WTC11 (cell line): Measurements from ENCODE around the gene P2RX1.

Source experiments
- ETV6 ChIP-seq: sonication (generic); formaldehyde crosslinking; IDR thresholded peaks from 2 replicates; pipeline ENCODE4 v1.8.1; 2022; ENCODE audit warnings: mild to moderate bottlenecking, missing genetic modification reagents
- NR2C2 ChIP-seq: sonication (generic); formaldehyde crosslinking; IDR thresholded peaks from 2 replicates; pipeline ENCODE4 v1.8.0; 2022; ENCODE audit warnings: mild to moderate bottlenecking, missing genetic modification reagents
- ZNF138 ChIP-seq: sonication (generic); formaldehyde crosslinking; conservative IDR thresholded peaks from 2 replicates; pipeline ENCODE4 v1.8.1; 2022; ENCODE audit warnings: mild to moderate bottlenecking, moderate library complexity, missing genetic modification reagents
- TF ChIP-seq, protein P1 (sequence below): fragments of 200-600 bp; IDR thresholded peaks from 2 replicates; pipeline ENCODE4 v1.8.0; 2022; ENCODE audit warnings: antibody characterized with exemption
- TF ChIP-seq, protein P2 (sequence below): sonication (generic); formaldehyde crosslinking; IDR thresholded peaks from 2 replicates; pipeline ENCODE4 v1.8.0; 2022; ENCODE audit warnings: mild to moderate bottlenecking, missing genetic modification reagents
- TF ChIP-seq, protein P3 (sequence below): sonication (generic); formaldehyde crosslinking; IDR thresholded peaks from 2 replicates; pipeline ENCODE4 v1.8.0; 2022; ENCODE audit warnings: mild to moderate bottlenecking, missing genetic modification reagents

DNA sequence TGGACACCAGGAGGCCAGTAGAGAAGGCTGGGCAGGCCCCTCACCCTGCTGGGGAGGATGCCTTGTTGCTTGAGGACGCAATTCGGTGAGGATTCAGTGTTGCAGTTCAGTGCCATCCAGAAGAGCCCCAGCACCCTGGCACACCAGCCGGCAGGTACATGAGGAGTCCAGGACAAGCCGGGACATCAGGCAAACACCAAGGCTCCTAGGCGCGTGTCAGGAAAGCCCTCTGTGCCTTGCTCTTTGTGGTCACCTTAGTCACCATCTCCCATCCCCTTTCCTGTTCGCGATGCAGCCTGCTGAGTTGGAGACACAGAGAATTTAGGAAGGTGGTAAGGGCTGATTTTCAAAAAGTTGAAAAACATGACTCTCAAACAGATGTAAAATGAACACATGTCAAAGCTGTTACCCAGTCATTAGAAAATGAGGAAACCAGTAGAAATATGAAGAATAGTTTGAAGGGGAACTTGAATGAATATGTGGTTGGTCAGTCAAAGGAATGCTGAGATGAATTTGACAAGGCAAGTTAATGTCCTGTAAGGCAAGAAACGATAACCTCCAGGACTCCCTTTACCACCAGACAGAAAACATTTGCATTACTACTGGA is 67.9 kb downstream of the P2RX1 start:
- TF ChIP-seq NR2C2 (no peak), ZNF138 (CRISPR knock-in tag) (no peak), ETV6 (CRISPR knock-in tag) (no peak)
- TF ChIP-seq, protein P1, sequence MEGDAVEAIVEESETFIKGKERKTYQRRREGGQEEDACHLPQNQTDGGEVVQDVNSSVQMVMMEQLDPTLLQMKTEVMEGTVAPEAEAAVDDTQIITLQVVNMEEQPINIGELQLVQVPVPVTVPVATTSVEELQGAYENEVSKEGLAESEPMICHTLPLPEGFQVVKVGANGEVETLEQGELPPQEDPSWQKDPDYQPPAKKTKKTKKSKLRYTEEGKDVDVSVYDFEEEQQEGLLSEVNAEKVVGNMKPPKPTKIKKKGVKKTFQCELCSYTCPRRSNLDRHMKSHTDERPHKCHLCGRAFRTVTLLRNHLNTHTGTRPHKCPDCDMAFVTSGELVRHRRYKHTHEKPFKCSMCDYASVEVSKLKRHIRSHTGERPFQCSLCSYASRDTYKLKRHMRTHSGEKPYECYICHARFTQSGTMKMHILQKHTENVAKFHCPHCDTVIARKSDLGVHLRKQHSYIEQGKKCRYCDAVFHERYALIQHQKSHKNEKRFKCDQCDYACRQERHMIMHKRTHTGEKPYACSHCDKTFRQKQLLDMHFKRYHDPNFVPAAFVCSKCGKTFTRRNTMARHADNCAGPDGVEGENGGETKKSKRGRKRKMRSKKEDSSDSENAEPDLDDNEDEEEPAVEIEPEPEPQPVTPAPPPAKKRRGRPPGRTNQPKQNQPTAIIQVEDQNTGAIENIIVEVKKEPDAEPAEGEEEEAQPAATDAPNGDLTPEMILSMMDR, result no peak
- TF ChIP-seq, protein P2, sequence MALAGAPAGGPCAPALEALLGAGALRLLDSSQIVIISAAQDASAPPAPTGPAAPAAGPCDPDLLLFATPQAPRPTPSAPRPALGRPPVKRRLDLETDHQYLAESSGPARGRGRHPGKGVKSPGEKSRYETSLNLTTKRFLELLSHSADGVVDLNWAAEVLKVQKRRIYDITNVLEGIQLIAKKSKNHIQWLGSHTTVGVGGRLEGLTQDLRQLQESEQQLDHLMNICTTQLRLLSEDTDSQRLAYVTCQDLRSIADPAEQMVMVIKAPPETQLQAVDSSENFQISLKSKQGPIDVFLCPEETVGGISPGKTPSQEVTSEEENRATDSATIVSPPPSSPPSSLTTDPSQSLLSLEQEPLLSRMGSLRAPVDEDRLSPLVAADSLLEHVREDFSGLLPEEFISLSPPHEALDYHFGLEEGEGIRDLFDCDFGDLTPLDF (CRISPR knock-in tag), result no peak
- TF ChIP-seq, protein P3, sequence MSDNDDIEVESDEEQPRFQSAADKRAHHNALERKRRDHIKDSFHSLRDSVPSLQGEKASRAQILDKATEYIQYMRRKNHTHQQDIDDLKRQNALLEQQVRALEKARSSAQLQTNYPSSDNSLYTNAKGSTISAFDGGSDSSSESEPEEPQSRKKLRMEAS (CRISPR knock-in tag), result no peak
